CD4-positive, alpha-beta T cell treated with Interleukin-10 for 1 hour (primary cell): ENCODE data around the gene FAR2.
"Not testable (repeated sequence)": the region's sequence is repeated elsewhere in the genome, so short reads cannot be mapped to it uniquely, and the experiment has no call there.

Experiments
- DNase-seq: peaks from one replicate; pipeline ENCODE4 v3.0.0-alpha.2; 2020

Gene FAR2

DNA sequence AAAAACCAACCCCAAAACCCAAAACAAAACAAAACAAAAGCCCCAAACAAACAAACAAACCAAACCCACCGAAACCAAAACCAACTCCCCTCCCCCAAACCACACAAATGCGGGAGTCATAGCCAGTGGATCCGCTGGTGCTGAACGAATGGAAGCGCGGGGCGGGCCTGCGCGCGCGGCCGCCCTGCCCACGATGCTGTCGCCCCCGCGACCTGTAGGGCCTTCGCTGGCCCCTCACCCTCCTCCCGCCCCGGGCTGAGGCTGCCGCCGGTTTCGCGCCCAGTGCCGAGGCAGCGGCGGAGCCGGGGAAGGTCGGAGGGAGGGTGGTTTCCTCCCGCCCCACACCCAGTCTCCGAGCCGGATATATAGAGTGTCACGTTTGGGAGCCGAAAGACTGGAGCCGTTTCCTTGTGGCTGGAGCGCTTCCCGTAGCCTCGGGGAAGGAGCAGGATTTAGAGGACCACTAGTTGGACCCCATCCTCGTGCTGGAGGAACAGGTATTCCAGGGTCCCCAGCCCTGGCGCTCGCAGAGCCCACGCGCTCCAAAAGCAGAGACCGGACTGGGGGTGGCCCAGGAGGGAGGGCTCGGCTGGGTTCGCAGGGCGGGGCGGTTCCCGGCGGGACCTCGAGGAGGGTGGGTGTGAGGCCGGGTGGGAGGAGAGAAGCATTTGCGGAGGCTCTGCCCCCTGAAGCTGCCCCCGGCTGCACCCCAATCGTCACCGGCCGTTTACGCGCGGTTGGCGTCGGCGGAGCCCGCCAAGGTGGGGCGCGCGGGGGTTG is at the start of gene FAR2:
Gene FAR2 (plus strand): TSS at position 368 of the 780 bp plus-strand sequence. CDS start 121,172 bp downstream, outside the sequence.
- DNase-seq = peak; percentile 59

GRCh38 chr12:29102741-29103140 is 46.3 kb upstream of the FAR2 start:
- DNase-seq = peak; percentile 47

GRCh38 chr12:29103539-29103974 is 45.5 kb upstream of the FAR2 start:
- peak; percentile 78 for DNase-seq

GRCh38 chr12:29104516-29104915 is 44.6 kb upstream of the FAR2 start:
- DNase-seq = peak; percentile 17

DNA sequence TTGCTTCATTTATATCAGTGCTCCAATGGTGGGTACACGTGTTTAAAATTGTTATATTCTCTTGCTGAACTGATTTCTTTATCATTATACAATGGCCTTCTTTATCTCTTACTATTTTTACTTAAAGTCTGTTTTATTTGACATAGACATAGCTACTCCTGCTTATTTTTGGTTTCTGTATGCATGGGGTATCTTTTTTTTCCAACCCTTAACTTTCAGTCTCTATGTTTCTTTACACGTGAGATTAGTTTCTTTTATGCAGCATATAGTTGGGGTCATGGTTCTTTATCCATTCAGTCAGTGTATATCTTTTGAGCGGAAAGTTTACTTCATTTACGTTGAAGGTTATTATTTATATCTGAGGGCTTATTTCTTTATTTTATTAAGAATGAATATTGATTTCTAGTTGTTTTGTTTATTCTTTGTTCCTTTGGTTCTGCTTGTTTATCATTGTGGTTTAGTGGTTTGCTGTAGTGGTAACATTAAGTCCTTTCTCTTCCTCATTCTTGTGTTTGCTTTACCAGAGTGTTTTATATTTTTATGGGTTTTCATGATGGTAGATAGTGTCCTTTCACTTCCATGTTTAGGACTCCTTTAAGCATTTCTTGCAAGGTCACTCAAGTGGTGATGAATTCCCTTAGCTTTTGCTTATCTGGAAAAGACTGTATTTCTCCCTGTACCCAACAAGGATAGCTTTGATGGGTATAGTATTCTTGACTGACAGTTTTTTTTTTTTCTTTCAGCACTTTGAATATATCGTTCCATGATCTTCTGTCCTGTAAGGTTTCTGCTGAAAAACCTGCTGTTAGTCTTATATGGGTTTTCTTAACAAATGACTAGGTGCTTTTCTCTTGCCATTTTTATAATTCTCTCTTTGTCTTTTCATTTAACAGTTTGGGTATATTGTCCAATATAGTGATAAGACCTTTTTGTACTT is 38.3 kb upstream of the FAR2 start:
- DNase-seq = no peak

- DNase-seq = no peak
Observed at GRCh38 chr12:29113101-29113500, 36.0 kb upstream of the FAR2 start.

GRCh38 chr12:29116414-29116813 is 32.7 kb upstream of the FAR2 start:
- no peak for DNase-seq

- DNase-seq = no peak
Observed at GRCh38 chr12:29131539-29131938, 17.5 kb upstream of the FAR2 start.

DNA sequence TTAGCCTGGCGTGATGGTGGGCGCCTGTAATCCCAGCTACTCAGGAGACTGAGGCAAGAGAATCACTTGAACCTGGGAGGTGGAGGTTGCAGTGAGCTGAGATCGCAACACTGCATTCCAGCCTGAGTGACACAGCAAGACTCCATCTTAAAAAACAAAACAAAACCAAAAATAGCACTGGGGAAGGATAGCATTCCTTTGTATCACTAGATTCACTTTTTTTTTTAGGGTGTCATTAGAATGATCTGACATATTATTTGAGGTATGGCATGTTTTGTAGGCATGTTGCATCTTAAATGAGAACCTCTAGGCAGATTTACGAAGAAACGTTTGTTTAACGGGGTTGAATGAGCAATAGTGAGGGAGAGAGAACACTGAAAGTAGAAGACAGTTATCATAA is 16.8 kb upstream of the FAR2 start:
- no peak for DNase-seq

DNA sequence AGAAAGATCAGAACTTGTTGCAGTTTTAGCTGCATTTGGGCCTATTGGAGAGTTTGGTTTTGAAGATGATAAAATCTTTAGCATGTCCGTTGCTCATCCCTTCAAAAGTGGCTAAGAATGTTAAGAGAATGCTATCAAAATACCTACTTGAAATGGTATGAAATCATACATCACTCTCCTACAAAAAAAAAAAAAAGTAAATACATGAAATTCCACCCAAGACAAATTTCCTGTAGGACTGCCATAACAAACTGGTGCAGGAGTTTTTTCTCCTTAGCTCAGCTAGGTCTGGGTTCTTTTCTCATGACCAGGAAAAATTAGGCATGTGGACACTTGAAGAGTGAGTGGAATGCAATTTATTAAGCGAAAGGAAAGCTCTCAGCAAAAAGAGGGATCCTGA is 15.9 kb upstream of the FAR2 start:
- DNase-seq = no peak

DNA sequence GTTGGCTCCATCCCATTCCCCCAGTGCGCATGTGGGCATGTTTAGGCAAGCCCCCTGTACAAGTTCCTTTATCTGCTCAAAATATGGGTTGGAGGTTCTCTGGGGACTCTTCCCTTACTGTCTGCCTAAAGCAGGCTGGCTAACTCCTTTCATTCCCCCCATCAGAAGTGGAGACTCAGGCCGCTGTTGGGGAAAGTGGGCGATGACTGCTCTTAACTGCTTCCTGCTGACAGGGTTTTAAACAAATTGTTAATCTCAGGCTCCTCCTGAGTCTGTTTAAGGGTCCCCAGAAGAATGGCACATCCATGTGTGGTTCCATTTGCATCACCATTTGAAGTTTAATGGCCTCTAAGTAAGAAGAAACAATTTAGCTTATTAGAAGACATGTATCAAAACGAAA is 15.4 kb upstream of the FAR2 start:
- DNase-seq = no peak

- not testable (repeated sequence) for DNase-seq
Observed at GRCh38 chr12:29138256-29138655, 10.8 kb upstream of the FAR2 start.

DNA sequence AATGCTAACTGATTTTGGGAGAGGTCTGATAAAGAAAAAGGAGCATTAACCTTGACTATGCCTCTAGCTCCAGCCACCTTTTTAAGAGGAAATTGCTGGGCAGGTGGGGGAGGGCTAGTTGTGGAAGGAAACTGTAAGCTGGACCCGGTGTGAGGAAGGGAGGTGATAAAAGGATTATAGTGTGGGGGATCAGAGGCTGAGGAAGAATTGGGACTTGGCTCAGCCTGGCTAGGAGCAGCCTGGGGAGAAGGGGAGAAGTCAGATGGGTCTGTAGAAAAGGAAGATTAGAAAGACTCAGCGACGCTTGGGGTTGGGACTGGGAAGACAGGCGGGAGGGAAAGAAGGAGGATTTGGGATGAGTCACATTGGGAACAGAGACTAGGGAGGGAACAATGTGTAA is 10.2 kb upstream of the FAR2 start:
- not testable (repeated sequence) for DNase-seq

GRCh38 chr12:29145372-29146170 is 3.5 kb upstream of the FAR2 start:
- no peak for DNase-seq

DNA sequence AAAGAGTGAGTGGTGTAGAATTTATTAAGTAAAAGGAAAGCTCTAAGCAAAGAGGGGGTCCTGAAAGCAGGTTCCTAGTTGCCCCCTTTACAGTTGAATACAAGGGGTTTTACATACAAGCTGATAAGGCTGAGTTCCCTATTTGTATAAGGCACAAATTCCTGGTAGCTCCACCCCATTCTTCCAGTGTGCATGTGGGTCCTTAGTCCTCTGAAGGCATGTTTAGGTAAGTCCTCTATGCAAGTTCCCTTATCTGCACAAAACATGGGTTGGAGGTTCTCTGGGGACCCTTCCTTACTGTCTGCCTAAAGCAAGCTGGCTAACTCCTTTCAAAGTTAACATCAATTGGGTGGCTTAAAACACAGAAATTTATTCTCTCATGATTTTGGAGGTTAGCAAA is 2.9 kb upstream of the FAR2 start:
- DNase-seq = no peak

GRCh38 chr12:29147731-29148595 is 1.1 kb upstream of the FAR2 start:
- no peak for DNase-seq

- no peak for DNase-seq
Observed at GRCh38 chr12:29148596-29148910, 525 bp upstream of the FAR2 start.

DNA sequence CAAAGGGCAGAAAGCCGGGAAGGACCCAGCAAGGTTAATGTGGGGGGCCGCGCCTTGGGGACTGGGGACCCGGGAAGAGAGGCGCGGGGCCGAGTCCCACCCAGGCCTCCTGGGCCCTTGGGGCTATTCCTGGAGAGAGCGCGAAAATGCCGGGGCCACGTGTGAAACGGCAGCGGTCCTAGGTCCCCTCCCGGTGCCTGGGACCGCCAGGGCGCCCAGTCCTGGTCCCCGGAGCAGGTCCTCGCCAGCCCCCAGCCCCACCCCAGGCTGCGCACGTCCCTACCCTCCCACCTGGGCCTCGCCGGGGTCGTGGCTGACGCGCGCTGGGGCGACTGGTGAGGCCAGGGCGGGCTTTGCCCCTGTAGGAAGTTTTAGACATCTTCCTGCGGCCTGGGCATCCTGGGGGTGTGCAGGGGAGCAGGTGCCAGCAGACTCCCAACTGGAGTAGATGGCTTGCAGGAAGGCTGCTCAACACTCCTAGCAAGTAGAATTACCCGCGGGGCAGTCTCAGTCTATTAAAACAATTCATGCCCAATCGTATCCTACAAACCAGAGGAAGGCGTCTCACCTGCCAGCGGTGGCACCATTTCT is 708 bp downstream of the FAR2 start:
- peak; percentile 5 for DNase-seq

DNA sequence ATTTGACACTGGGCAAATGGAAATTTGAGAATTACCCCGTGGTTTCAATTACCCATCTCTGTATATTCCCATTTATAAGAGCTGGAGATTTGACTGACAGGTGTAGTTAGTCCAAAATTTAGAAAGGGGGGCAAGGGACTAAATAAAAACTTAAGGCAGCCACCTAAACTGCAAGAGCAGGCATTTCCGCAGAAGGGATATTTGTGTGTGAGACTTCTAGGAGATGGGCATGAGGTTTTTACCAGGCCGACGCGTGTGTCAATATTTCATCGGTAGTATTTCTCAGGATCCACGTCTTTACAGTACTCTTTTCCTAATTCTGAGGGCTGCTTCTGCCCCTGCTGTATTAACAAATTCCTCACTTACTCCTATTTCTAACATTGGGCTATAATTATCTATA is 1.4 kb downstream of the FAR2 start:
- DNase-seq = no peak

- no peak for DNase-seq
Observed at GRCh38 chr12:29152223-29152868, 3.3 kb downstream of the FAR2 start.

DNA sequence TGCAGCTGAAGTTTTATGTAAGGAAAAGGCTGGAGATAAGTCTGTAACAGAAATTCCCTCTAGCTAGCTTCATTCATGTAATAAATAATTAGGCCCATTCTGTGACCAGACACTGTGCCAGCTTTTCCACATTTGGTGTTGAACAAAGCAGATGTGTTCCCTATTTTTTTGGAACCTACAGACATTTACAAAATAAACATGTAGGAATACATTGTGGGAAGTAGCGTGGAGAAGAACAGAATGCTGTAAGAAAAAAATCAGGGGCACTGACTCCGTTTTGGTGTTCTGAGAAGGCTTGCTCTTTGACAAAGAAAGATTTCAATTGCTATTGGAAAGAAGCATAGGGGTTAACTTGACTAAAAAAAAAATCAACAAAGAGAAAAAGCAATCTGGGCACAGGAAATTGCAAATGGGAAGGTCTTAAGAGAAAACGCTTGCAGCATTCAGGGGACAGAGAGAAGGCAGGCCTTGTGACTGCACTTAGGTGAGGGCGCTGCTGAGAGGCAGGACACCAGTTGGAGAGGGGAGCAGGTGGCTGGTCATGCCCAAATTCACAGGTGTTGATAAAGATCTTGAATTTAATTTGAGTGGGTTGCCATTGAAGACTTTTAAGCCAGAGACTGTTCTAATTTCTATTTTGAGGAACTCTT is 4.0 kb downstream of the FAR2 start:
- DNase-seq = no peak
